PC-3 (cell line): ENCODE measurements around the gene ANKRD11. TPM values are rescaled to one million over a fixed set of nuclear protein-coding genes. Genes with fewer than 3 reads are reported as not detected.

Experiments used
- ATAC-seq: fragments of 200-7000 bp; cut with Tn5 transposase; 2 replicates; pipeline ENCODE4 v1.9.1; 2020; ENCODE audit warnings: mild to moderate bottlenecking, moderate library complexity
- BruUV-seq: library from RNA; stranded (reverse); fragments of 400-500 nt; replicated peaks from 2 replicates; lab custom pipeline; 2021; lab: Mats Ljungman, UMichigan
- CTCF ChIA-PET: fragments of 300-600 bp; sonication (Branson Sonifier 250); formaldehyde crosslinking; loops from one replicate; lab custom pipeline; 2022; ENCODE audit warnings: antibody characterized with exemption; lab: Charles Lee
- POLR2A ChIA-PET: fragments of 300-600 bp; sonication (Branson Sonifier 250); formaldehyde crosslinking; loops from one replicate; lab custom pipeline; 2022; ENCODE audit warnings: antibody characterized with exemption; ENCODE audit not compliant: unreplicated experiment; lab: Charles Lee
- DNase-seq: peaks from one replicate; pipeline ENCODE4 v3.0.0-alpha.2; 2015
- H2AFZ ChIP-seq: fragments of 300-600 bp; sonication (generic); 2 replicates; pipeline ENCODE4 v1.6.0; 2016; ENCODE audit warnings: antibody characterized with exemption, low read length
- H3F3A ChIP-seq: fragments of 300-600 bp; sonication (generic); one replicate; pipeline ENCODE4 v1.6.0; 2017; ENCODE audit warnings: antibody characterized with exemption, low read length, control low read depth, mild to moderate bottlenecking; ENCODE audit not compliant: unreplicated experiment
- H3K27ac ChIP-seq: fragments of 300-600 bp; sonication (generic); 2 replicates; pipeline ENCODE4 v1.5.1; 2016; ENCODE audit warnings: mild to moderate bottlenecking, low read length
- H3K27me3 ChIP-seq: fragments of 300-600 bp; sonication (generic); 2 replicates; pipeline ENCODE4 v1.6.1; 2016; ENCODE audit warnings: low read length, mixed read lengths
- H3K36me3 ChIP-seq: fragments of 300-600 bp; sonication (generic); 2 replicates; pipeline ENCODE4 v1.6.1; 2016; ENCODE audit warnings: low read depth, mixed run types, low read length, mixed read lengths
- H3K4me1 ChIP-seq: fragments of 300-600 bp; sonication (generic); 2 replicates; pipeline ENCODE4 v1.5.1; 2016; ENCODE audit warnings: low read length; ENCODE audit not compliant: insufficient read depth
- H3K4me2 ChIP-seq: fragments of 300-600 bp; sonication (generic); 2 replicates; pipeline ENCODE4 v1.6.0; 2016; ENCODE audit warnings: low read length
- H3K4me3 ChIP-seq: fragments of 300-600 bp; sonication (generic); 2 replicates; pipeline ENCODE4 v1.5.1; 2016; ENCODE audit warnings: mild to moderate bottlenecking, low read length, mixed read lengths
- H3K79me2 ChIP-seq: fragments of 300-600 bp; sonication (generic); 2 replicates; pipeline ENCODE4 v1.6.1; 2017; ENCODE audit warnings: low read length, mixed read lengths
- H3K9ac ChIP-seq: fragments of 300-600 bp; sonication (generic); 2 replicates; pipeline ENCODE4 v1.6.0; 2016; ENCODE audit warnings: mild to moderate bottlenecking, low read length
- H3K9me2 ChIP-seq: fragments of 300-600 bp; sonication (generic); replicated peaks from 2 replicates; pipeline ENCODE4 v1.6.1; 2016; ENCODE audit warnings: mixed run types, low read length, mixed read lengths
- H3K9me3 ChIP-seq: fragments of 300-600 bp; sonication (generic); 2 replicates; pipeline ENCODE4 v1.6.1; 2016; ENCODE audit warnings: low read length, mixed read lengths
- H4K20me1 ChIP-seq: fragments of 300-600 bp; sonication (generic); 2 replicates; pipeline ENCODE4 v1.6.1; 2016; ENCODE audit warnings: low read length, mixed read lengths
- EZH2 ChIP-seq: fragments of 300-600 bp; sonication (generic); IDR thresholded peaks from one replicate; pipeline ENCODE4 v1.6.1; 2017; ENCODE audit warnings: antibody characterized with exemption, mild to moderate bottlenecking, low read length; ENCODE audit not compliant: unreplicated experiment
- EZH2phosphoT487 ChIP-seq: fragments of 300-600 bp; sonication (generic); IDR thresholded peaks from 2 replicates; pipeline ENCODE4 v1.6.1; 2018; ENCODE audit warnings: mild to moderate bottlenecking, antibody characterized with exemption, low read length, borderline replicate concordance
- intact Hi-C: fragments of 100-400 bp; cut with micrococcal nuclease; formaldehyde crosslinking; loops from 2 replicates; pipeline ENCODE4 v1.9.0; 2023
- total RNA-seq: library from RNA; depleted of rRNA; stranded (reverse); fragments of >200 nt; gene quantifications from 2 replicates; pipeline ENCODE4 v1.2.3, GENCODE V29; 2014
- TF ChIP-seq, protein P1 (sequence below): fragments of 300-600 bp; sonication (generic); conservative IDR thresholded peaks from 2 replicates; pipeline ENCODE4 v1.5.1; 2017; ENCODE audit warnings: antibody characterized with exemption, low read depth, mild to moderate bottlenecking, low read length

ANKRD11 gene
- total RNA-seq, 1 experiment from 2014 or later: 65.0 TPM

DNA sequence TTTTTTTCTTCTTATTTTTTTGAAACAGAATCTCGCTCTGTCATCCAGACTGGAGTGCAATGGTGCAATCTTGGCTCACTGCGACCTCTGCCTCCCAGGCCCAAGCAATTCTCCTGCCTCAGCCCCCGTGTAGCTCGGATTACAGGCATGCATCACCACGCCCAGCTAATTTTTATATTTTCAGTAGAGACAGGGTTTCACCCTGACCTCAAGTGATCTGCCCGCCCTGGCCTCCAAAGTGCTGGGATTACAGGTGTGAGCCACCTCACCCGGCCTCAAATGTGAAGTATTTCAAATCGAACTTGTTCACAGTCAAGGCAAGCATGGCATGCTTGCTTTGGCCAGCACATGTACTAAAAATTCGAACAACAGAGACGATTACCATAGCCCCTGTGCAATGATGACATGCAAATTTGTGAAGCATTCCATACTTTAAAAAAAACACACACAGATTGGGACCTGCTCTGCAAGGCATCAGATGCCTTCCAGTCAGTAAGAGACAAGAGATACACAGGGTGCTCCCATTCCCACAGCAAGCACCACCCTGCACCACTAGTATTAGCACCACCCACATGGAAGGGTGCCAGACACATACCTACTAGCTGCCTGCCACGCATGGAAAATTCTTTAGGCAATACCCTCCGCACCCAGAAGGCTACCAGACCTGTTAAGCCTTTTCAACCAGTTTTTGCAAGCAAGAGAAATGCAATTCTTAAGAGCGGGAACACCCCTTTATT is 47.2 kb downstream of the ANKRD11 start:
- Histone ChIP-seq H3K9me3 (no peaks in the 10 kb centered on the region), H3K9me2 (no peaks in the 10 kb centered on the region), H3F3A (no peaks in the 10 kb centered on the region), H3K27me3 (no peaks in the 10 kb centered on the region), H3K4me3 (no peak overlapping the region), H3K4me1 (peaks cover 31% of the 10 kb centered on the region), H3K36me3 (no peaks in the 10 kb centered on the region), H4K20me1 (peaks cover 81% of the 10 kb centered on the region), H3K27ac (peak overlapping the region; percentile 22), H3K4me2 (peak overlapping the region; percentile 51), H3K9ac (no peak overlapping the region), H3K79me2 (peaks cover 100% of the 10 kb centered on the region), H2AFZ (no peak overlapping the region)
- BruUV-seq: no TSS peak
- CTCF ChIA-PET: no interaction called here
- POLR2A ChIA-PET: no interaction called here
- peak; percentile 58 for ATAC-seq
- DNase-seq: peak; percentile 85
- no peak for TF ChIP-seq EZH2
- TF ChIP-seq, protein P1, sequence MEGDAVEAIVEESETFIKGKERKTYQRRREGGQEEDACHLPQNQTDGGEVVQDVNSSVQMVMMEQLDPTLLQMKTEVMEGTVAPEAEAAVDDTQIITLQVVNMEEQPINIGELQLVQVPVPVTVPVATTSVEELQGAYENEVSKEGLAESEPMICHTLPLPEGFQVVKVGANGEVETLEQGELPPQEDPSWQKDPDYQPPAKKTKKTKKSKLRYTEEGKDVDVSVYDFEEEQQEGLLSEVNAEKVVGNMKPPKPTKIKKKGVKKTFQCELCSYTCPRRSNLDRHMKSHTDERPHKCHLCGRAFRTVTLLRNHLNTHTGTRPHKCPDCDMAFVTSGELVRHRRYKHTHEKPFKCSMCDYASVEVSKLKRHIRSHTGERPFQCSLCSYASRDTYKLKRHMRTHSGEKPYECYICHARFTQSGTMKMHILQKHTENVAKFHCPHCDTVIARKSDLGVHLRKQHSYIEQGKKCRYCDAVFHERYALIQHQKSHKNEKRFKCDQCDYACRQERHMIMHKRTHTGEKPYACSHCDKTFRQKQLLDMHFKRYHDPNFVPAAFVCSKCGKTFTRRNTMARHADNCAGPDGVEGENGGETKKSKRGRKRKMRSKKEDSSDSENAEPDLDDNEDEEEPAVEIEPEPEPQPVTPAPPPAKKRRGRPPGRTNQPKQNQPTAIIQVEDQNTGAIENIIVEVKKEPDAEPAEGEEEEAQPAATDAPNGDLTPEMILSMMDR: no peak
- no peak for TF ChIP-seq EZH2phosphoT487
- intact Hi-C loops: no loop called here

DNA sequence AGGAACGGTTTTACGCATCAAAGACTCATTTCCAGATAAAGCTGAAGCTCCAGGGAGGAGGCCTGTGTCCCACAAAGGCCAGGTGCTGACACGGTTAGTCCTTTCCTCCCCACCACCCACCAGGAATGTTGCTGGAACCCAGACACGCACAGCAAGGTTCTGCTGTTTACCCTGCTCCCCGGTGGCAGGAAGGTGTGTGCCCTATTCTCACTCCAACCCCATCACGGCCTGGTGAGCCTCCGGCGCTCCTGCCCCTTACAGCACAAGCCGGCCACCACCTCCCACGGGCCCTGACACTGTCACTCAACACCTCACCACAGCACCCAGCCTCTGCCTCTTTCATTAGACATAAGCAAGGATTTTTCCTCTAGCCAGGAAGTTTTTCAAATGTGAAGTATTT is 47.8 kb downstream of the ANKRD11 start:
- no peaks in the 10 kb centered on the region for H3F3A ChIP-seq
- H3K79me2 ChIP-seq: peaks cover 100% of the 10 kb centered on the region
- ATAC-seq: no peak
- peaks cover 31% of the 10 kb centered on the region for H3K4me1 ChIP-seq
- ChIA-PET POLR2A (no interaction called here), CTCF (no interaction called here)
- no peak for TF ChIP-seq EZH2phosphoT487
- TF ChIP-seq EZH2: no peak
- TF ChIP-seq, protein P1: no peak
- no peak overlapping the region for H3K9ac ChIP-seq
- H3K9me2 ChIP-seq: no peaks in the 10 kb centered on the region
- no peaks in the 10 kb centered on the region for H3K27me3 ChIP-seq
- H4K20me1 ChIP-seq: peaks cover 82% of the 10 kb centered on the region
- no TSS peak for BruUV-seq
- no peak for DNase-seq
- H3K4me3 ChIP-seq: no peak overlapping the region
- no peak overlapping the region for H2AFZ ChIP-seq
- no peaks in the 10 kb centered on the region for H3K9me3 ChIP-seq
- no peaks in the 10 kb centered on the region for H3K36me3 ChIP-seq
- intact Hi-C loops: no loop called here
- peak overlapping the region; percentile 29; the same call in 1 of the 2 replicates for H3K27ac ChIP-seq
- peak overlapping the region; percentile 51 for H3K4me2 ChIP-seq

DNA sequence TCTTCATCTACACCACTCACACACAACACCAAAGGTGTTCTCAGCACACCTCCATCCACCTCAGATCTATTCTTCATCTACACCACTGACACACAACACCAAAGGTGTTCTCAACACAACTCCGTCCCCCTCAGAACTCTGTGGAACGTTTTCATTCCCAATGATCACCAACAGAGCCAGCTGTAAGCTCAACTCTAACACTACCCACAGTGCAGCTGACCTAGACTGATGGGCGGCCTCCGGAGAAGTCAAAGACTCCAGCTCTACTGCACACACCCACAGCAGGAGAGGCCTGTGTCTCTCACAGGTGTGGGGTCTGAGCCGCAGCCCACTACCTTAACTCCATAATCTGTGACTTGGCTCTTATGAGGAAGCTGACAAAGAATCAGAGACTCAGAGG is 50.7 kb downstream of the ANKRD11 start:
- H3K4me1 ChIP-seq: peaks cover 23% of the 10 kb centered on the region
- H3K4me3 ChIP-seq: no peak overlapping the region
- no TSS peak for BruUV-seq
- H3K27me3 ChIP-seq: no peaks in the 10 kb centered on the region
- no peaks in the 10 kb centered on the region for H3K9me3 ChIP-seq
- intact Hi-C loops: loop anchor here (10.0 kb wide), 1 partner anchor 45 kb away; no protein-coding TSS in a partner anchor
- peaks cover 100% of the 10 kb centered on the region for H3K79me2 ChIP-seq
- DNase-seq: no peak
- ChIA-PET CTCF (no interaction called here), POLR2A (no interaction called here)
- no peak for ATAC-seq
- H3F3A ChIP-seq: no peaks in the 10 kb centered on the region
- no peak overlapping the region for H3K9ac ChIP-seq
- H2AFZ ChIP-seq: no peak overlapping the region
- no peaks in the 10 kb centered on the region; the same call in 1 of the 2 replicates for H3K36me3 ChIP-seq
- H3K9me2 ChIP-seq: no peaks in the 10 kb centered on the region
- H3K4me2 ChIP-seq: no peak overlapping the region
- H4K20me1 ChIP-seq: peaks cover 80% of the 10 kb centered on the region
- H3K27ac ChIP-seq: no peak overlapping the region
- TF ChIP-seq EZH2 (no peak), EZH2phosphoT487 (no peak)
- TF ChIP-seq, protein P1: no peak
